Measurements from ENCODE around the gene TRIM34.
"Not testable (repeated sequence)": the region's sequence is repeated elsewhere in the genome, so short reads cannot be mapped to it uniquely, and the experiment has no call there.

The TRIM34 gene

DNA sequence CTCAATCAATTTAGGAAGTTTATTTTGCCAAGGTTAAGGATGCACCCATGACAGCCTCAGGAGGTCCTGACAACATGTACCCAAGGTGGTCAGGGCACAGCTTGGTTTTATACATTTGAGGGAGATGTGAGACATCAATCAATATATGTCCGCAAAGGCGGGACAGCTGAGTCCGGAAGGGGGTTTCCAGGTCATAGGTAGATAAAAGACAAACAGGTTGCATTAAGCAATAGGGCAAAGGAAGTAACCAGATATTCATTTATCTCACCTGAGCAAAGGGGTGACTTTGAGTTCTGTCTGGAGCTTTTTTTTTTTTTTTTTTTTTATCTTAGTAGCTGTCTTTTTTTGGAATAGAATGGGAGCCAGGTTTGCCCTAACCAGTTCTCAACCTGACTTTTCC is 2.0 kb upstream of the TRIM34 start:
- Histone ChIP-seq H3K4me1 (ENCODE audit: insufficient read depth, low read length) (peaks cover 14% of the 10 kb centered on the region), H3K9ac (ENCODE audit: low read depth, low read length) (no peak overlapping the region), H3K36me3 (ENCODE audit: insufficient read depth, low read depth, low read length) (no peaks in the 10 kb centered on the region), H3K4me3 (ENCODE audit: low read length) (no peak overlapping the region), H3K27me3 (ENCODE audit: insufficient read depth, low read length) (no peaks in the 10 kb centered on the region), H3K27ac (ENCODE audit: low read length) (no peak overlapping the region), H3K9me3 (ENCODE audit: insufficient read depth, low read depth, low read length) (no peaks in the 10 kb centered on the region)

DNA sequence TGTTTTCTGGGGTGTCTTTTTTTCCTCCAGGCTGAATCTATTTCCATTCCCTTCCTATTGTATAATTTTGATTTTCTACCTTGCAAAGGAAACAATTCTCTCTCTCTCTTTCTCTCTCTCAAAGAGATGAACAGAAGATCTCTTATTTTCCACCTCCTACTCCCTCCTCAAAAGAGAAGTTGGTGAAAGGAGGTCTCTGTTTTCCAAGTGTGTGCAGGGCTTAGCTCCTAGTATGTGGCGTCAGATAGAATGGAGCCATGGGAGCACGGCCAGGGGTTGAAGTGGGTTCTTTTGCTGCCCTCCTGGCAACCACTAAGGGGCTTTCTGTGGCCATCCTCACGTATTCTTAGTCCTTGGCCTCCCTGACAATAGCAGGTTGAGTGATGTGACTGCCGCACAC is 480 bp downstream of the TRIM34 start:
- no peaks in the 10 kb centered on the region for H3K27me3 ChIP-seq (ENCODE audit: insufficient read depth, low read length)
- peaks cover 14% of the 10 kb centered on the region for H3K4me1 ChIP-seq (ENCODE audit: insufficient read depth, low read length)
- no peaks in the 10 kb centered on the region for H3K36me3 ChIP-seq (ENCODE audit: insufficient read depth, low read depth, low read length)
- peak overlapping the region; percentile 51; the same call in 1 of the 2 replicates for H3K4me3 ChIP-seq (ENCODE audit: low read length)
- H3K27ac ChIP-seq (ENCODE audit: low read length) = no peak overlapping the region
- H3K9ac ChIP-seq (ENCODE audit: low read depth, low read length) = no peak overlapping the region; the same call in 1 of the 2 replicates
- H3K9me3 ChIP-seq (ENCODE audit: insufficient read depth, low read depth, low read length) = no peaks in the 10 kb centered on the region

DNA sequence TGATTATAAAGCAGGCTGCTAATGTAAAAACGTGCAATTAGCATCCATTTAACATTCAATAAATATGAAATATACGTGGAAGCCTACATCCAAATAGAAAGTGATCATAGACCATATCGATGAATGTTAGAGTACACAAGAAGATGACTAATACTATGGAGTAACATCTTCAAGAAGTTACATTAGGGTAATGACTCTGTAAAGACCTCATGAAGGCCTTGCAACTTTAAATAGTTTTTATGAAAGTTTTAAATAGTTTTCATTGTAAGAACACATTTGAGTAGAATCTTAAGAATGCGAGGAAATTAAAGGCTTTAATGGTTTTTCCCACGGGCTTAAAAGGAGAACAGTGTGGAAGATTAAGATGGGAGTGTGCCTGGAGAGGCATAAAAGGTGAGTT is 1.4 kb downstream of the TRIM34 start:
- no peaks in the 10 kb centered on the region for H3K27me3 ChIP-seq (ENCODE audit: insufficient read depth, low read length)
- peaks cover 8% of the 10 kb centered on the region; the same call in 1 of the 2 replicates for H3K4me1 ChIP-seq (ENCODE audit: insufficient read depth, low read length)
- H3K9ac ChIP-seq (ENCODE audit: low read depth, low read length) = no peak overlapping the region
- no peaks in the 10 kb centered on the region for H3K9me3 ChIP-seq (ENCODE audit: insufficient read depth, low read depth, low read length)
- H3K4me3 ChIP-seq (ENCODE audit: low read length) = no peak overlapping the region
- H3K27ac ChIP-seq (ENCODE audit: low read length) = no peak overlapping the region
- H3K36me3 ChIP-seq (ENCODE audit: insufficient read depth, low read depth, low read length) = no peaks in the 10 kb centered on the region

- no peaks in the 10 kb centered on the region for H3K4me1 ChIP-seq (ENCODE audit: insufficient read depth, low read length)
- no peak overlapping the region for H3K9ac ChIP-seq (ENCODE audit: low read depth, low read length)
- H3K27ac ChIP-seq (ENCODE audit: low read length) = no peak overlapping the region
- H3K36me3 ChIP-seq (ENCODE audit: insufficient read depth, low read depth, low read length) = no peaks in the 10 kb centered on the region
- H3K27me3 ChIP-seq (ENCODE audit: insufficient read depth, low read length) = no peaks in the 10 kb centered on the region
- H3K9me3 ChIP-seq (ENCODE audit: insufficient read depth, low read depth, low read length) = no peaks in the 10 kb centered on the region
- H3K4me3 ChIP-seq (ENCODE audit: low read length) = no peak overlapping the region
Observed at GRCh38 chr11:5631417-5631816, 6.6 kb downstream of the TRIM34 start.

DNA sequence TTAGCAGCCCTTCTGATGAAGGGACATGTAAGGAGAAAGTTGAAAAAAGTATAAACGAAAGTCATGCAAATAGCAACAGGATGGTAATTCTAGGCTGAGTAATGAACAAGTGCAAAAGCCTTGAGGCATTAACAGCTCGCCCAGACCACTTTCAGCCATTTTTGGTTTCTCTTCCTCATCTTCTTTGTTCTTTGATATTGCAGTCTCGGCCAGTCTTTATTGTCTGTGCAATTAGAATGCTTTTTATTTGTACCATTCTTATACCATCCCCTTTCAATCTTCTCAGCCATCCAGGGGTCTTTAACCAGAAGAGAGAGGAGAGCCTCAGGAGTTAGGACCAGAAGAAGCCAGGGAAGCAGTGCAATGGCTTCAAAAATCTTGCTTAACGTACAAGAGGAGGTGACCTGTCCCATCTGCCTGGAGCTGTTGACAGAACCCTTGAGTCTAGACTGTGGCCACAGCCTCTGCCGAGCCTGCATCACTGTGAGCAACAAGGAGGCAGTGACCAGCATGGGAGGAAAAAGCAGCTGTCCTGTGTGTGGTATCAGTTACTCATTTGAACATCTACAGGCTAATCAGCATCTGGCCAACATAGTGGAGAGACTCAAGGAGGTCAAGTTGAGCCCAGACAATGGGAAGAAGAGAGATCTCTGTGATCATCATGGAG is 7.3 kb downstream of the TRIM34 start:
- H3K4me1 ChIP-seq (ENCODE audit: insufficient read depth, low read length) = no peaks in the 10 kb centered on the region
- H3K27me3 ChIP-seq (ENCODE audit: insufficient read depth, low read length) = no peaks in the 10 kb centered on the region
- H3K36me3 ChIP-seq (ENCODE audit: insufficient read depth, low read depth, low read length) = no peaks in the 10 kb centered on the region
- H3K4me3 ChIP-seq (ENCODE audit: low read length) = no peak overlapping the region
- no peak overlapping the region for H3K27ac ChIP-seq (ENCODE audit: low read length)
- no peaks in the 10 kb centered on the region for H3K9me3 ChIP-seq (ENCODE audit: insufficient read depth, low read depth, low read length)
- no peak overlapping the region for H3K9ac ChIP-seq (ENCODE audit: low read depth, low read length)

GRCh38 chr11:5639953-5640352 is 15.2 kb downstream of the TRIM34 start:
- H3K9me3 ChIP-seq (ENCODE audit: insufficient read depth, low read depth, low read length) = no peaks in the 10 kb centered on the region
- no peaks in the 10 kb centered on the region for H3K4me1 ChIP-seq (ENCODE audit: insufficient read depth, low read length)
- H3K27me3 ChIP-seq (ENCODE audit: insufficient read depth, low read length) = no peaks in the 10 kb centered on the region
- no peak overlapping the region for H3K9ac ChIP-seq (ENCODE audit: low read depth, low read length)
- H3K36me3 ChIP-seq (ENCODE audit: insufficient read depth, low read depth, low read length) = no peaks in the 10 kb centered on the region
- H3K27ac ChIP-seq (ENCODE audit: low read length) = no peak overlapping the region
- H3K4me3 ChIP-seq (ENCODE audit: low read length) = no peak overlapping the region

DNA sequence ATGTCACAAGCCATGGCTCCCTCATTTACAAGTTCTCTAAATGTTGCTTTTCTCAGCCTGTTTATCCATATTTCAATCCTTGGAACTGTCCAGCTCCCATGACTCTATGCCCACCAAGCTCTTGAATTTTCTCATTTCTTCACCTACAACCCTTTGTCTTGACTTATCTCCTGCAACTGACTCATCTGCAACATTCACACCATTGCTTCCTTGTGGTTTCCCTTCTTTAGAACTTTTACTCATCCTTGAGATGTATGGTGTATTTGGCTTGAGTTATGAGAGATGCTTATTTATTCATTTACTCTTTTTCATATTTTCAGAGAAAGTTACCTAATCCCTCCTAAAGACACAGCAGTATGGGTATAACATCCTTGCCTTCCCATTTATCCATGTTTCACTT is 18.8 kb downstream of the TRIM34 start:
- H3K4me3 ChIP-seq (ENCODE audit: low read length) = no peak overlapping the region
- H3K36me3 ChIP-seq (ENCODE audit: insufficient read depth, low read depth, low read length) = no peaks in the 10 kb centered on the region
- no peak overlapping the region for H3K27ac ChIP-seq (ENCODE audit: low read length)
- no peaks in the 10 kb centered on the region for H3K4me1 ChIP-seq (ENCODE audit: insufficient read depth, low read length)
- H3K9ac ChIP-seq (ENCODE audit: low read depth, low read length) = no peak overlapping the region
- H3K9me3 ChIP-seq (ENCODE audit: insufficient read depth, low read depth, low read length) = no peaks in the 10 kb centered on the region
- no peaks in the 10 kb centered on the region for H3K27me3 ChIP-seq (ENCODE audit: insufficient read depth, low read length)

- no peak overlapping the region for H3K9ac ChIP-seq (ENCODE audit: low read depth, low read length)
- no peaks in the 10 kb centered on the region for H3K9me3 ChIP-seq (ENCODE audit: insufficient read depth, low read depth, low read length)
- H3K27ac ChIP-seq (ENCODE audit: low read length) = no peak overlapping the region
- H3K4me1 ChIP-seq (ENCODE audit: insufficient read depth, low read length) = no peaks in the 10 kb centered on the region
- H3K4me3 ChIP-seq (ENCODE audit: low read length) = no peak overlapping the region
- H3K36me3 ChIP-seq (ENCODE audit: insufficient read depth, low read depth, low read length) = no peaks in the 10 kb centered on the region
- H3K27me3 ChIP-seq (ENCODE audit: insufficient read depth, low read length) = no peaks in the 10 kb centered on the region
Observed at GRCh38 chr11:5646139-5646538, 21.3 kb downstream of the TRIM34 start.

DNA sequence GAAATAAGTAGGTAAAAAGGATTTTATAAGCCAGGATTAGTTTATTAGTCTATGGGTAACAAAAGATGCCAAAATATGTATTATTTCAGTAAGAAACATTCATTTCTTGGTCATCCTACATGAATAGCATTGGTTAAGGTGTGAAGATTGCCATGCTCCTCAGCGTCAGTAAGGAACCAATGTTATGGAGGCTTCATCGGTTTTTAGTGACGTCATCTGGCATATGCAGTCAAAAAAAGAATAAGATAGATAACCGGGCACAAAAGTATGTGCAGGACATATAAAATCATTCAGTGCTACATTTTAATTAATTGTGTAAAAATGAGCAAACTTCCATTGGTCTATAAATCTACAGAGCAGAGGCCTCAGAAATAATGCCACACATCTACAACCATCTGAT is 30.7 kb downstream of the TRIM34 start:
- Histone ChIP-seq H3K4me3 (ENCODE audit: low read length) (no peak overlapping the region), H3K27me3 (ENCODE audit: insufficient read depth, low read length) (no peaks in the 10 kb centered on the region), H3K36me3 (ENCODE audit: insufficient read depth, low read depth, low read length) (no peaks in the 10 kb centered on the region), H3K4me1 (ENCODE audit: insufficient read depth, low read length) (no peaks in the 10 kb centered on the region), H3K9me3 (ENCODE audit: insufficient read depth, low read depth, low read length) (no peaks in the 10 kb centered on the region; the same call in 1 of the 2 replicates), H3K9ac (ENCODE audit: low read depth, low read length) (no peak overlapping the region), H3K27ac (ENCODE audit: low read length) (no peak overlapping the region)

- H3K4me3 ChIP-seq (ENCODE audit: low read length); H3K36me3 ChIP-seq (ENCODE audit: insufficient read depth, low read depth, low read length); H3K9me3 ChIP-seq (ENCODE audit: insufficient read depth, low read depth, low read length); H3K27ac ChIP-seq (ENCODE audit: low read length); H3K9ac ChIP-seq (ENCODE audit: low read depth, low read length); H3K4me1 ChIP-seq (ENCODE audit: insufficient read depth, low read length); H3K27me3 ChIP-seq (ENCODE audit: insufficient read depth, low read length): not testable (repeated sequence)
Observed at GRCh38 chr11:5656956-5657355, 32.2 kb downstream of the TRIM34 start.

DNA sequence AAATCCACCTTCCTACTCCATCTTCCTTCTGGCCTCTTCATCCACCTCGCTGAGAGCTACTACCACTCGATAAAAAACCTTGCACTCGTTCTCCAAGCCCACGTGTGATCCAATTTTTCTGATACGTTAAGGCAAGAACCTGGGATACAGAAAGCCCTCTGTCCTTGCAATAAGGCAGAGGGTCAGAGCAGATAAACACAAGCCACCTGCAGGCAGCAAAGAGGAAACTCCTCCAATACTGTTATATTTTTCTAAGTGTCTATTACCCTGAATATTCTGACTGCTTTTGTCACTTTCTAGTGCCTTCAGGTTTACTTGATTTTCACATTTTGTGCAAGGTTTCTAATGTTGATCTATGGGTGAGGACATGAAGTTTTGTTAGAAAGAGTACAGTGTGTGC is 33.5 kb downstream of the TRIM34 start:
- Histone ChIP-seq H3K9me3 (ENCODE audit: insufficient read depth, low read depth, low read length) (no peaks in the 10 kb centered on the region), H3K27ac (ENCODE audit: low read length) (no peak overlapping the region), H3K9ac (ENCODE audit: low read depth, low read length) (no peak overlapping the region), H3K27me3 (ENCODE audit: insufficient read depth, low read length) (no peaks in the 10 kb centered on the region), H3K4me1 (ENCODE audit: insufficient read depth, low read length) (no peaks in the 10 kb centered on the region), H3K4me3 (ENCODE audit: low read length) (no peak overlapping the region), H3K36me3 (ENCODE audit: insufficient read depth, low read depth, low read length) (peaks cover 2% of the 10 kb centered on the region; the same call in 1 of the 2 replicates)

DNA sequence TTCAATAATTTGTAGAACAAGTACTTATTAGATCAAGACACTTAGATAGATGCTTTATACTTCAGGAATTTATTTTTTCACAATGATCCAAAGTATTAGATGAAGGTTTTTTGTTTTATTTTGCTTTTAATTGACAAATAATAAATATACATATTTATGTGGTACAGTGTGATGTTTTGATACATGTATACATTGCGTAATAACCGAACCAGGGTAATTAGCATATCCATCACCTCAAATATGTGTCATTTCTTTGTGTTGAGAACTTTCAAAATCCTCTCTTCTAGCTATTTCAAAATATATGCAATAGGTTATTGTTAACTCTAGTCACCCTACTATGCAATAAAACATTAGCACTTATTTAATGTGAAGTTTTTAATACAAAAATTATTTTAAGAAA is 38.7 kb downstream of the TRIM34 start:
- Histone ChIP-seq H3K36me3 (ENCODE audit: insufficient read depth, low read depth, low read length) (peaks cover 39% of the 10 kb centered on the region), H3K4me1 (ENCODE audit: insufficient read depth, low read length) (no peaks in the 10 kb centered on the region), H3K9me3 (ENCODE audit: insufficient read depth, low read depth, low read length) (no peaks in the 10 kb centered on the region), H3K9ac (ENCODE audit: low read depth, low read length) (no peak overlapping the region), H3K4me3 (ENCODE audit: low read length) (no peak overlapping the region), H3K27me3 (ENCODE audit: insufficient read depth, low read length) (no peaks in the 10 kb centered on the region), H3K27ac (ENCODE audit: low read length) (no peak overlapping the region)

All from iPS-20b (cell line).